ENCODE measurements around the gene RLIM.

The RLIM gene

DNA sequence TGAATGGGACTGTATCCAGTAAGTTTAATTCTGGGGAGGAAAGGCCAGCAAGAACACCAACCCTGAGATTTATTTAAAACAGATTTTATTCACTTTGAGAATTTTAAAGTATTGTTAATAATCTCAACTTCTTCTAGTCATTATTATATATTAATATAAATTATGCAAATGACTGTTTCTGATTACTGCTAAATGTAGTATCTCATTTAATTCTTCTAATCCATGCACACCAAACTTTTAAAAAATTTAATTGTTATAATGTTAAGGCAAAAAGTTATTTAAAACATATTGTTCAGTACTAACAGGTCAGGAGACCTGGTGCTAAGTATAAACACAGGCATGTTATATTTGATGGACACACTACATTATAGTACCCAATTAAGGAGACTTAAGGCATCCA, 8.1 kb downstream of the RLIM start:
- H3K4me3 ChIP-seq (ENCODE audit: low read depth, low read length) = no peak overlapping the region
- TF ChIP-seq CTCF (IDR thresholded peaks at IDR 0.05; ENCODE audit: low read depth, low read length) = no peak

GRCh38 chrX:74603040-74603439, 11.4 kb downstream of the RLIM start:
- H3K4me3 ChIP-seq (ENCODE audit: low read depth, low read length) = no peak overlapping the region
- no peak for TF ChIP-seq CTCF (IDR thresholded peaks at IDR 0.05; ENCODE audit: low read depth, low read length)

GRCh38 chrX:74602142-74602541, 12.3 kb downstream of the RLIM start:
- H3K4me3 ChIP-seq (ENCODE audit: low read depth, low read length) = no peak overlapping the region
- TF ChIP-seq CTCF (IDR thresholded peaks at IDR 0.05; ENCODE audit: low read depth, low read length) = no peak

DNA sequence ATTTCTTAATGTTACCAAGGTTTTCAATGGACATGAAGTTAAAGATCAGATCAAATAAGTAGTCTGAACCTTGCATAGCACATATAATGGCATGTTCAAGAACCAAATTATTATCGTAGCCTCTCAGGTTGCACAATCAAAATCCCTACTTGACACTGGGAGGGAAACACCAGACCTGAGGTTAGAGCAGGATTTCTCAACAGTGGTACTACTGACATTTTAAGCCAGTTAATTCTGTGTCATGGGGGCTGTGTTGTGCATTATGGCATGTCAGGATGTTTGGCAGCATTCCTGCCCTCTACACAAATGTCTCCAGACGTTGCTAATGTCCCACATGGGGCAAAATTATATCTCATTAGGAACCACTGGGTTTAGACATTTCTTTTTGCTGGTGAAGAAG, 20.8 kb downstream of the RLIM start:
- no peak for TF ChIP-seq CTCF (IDR thresholded peaks at IDR 0.05; ENCODE audit: low read depth, low read length)
- H3K4me3 ChIP-seq (ENCODE audit: low read depth, low read length) = no peak overlapping the region

GRCh38 chrX:74585766-74586165, 28.7 kb downstream of the RLIM start:
- no peak for TF ChIP-seq CTCF (IDR thresholded peaks at IDR 0.05; ENCODE audit: low read depth, low read length)
- H3K4me3 ChIP-seq (ENCODE audit: low read depth, low read length) = no peak overlapping the region

DNA sequence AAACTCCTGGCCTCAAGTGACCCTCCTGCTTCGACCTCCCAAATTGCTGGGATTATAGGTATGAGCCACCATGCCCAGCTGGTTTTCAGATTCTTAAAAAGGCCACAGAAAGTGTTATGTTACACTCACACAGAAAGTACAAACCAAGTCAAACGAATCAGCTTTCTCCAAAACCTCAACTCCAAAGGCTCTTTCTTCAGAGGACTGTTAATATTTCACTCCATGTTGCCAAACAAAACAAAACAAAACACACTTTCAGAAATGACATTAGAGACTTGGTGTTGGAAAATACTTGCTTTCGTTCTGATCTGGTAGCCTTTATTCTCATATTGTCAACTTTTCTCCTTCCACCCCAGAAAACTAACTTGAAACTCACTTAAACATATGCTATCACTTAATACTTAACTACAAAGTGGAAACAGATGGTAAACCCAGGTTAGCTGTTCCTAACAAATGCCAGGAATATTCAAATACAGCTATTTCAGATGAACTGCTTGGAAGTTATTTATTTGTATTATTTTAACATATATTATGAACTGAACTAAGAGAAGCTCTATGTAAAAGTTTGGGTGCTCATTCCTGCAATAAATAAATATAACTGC, 34.7 kb downstream of the RLIM start:
- TF ChIP-seq CTCF (IDR thresholded peaks at IDR 0.05; ENCODE audit: low read depth, low read length) = no peak
- no peak overlapping the region for H3K4me3 ChIP-seq (ENCODE audit: low read depth, low read length)

DNA sequence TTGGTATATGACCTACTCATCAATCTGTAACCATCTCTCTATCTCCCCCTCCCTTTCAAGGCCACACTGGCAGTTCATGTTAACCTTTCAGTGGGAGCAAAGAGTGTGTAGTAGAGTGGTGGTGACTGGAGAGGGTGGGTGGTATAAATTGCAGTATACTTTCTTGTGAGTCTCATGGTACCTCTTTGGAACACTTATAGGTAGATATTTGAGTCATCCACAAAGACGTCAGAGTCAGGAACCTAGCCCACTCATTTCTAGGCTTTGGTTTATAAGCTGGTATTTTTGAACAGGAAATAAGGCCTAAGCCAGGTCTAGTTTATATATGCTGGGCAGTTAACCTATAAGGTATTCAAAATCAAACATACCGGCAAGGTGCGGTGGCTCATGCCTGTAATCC, 36.3 kb downstream of the RLIM start:
- no peak overlapping the region for H3K4me3 ChIP-seq (ENCODE audit: low read depth, low read length)
- no peak for TF ChIP-seq CTCF (IDR thresholded peaks at IDR 0.05; ENCODE audit: low read depth, low read length)
